Liver (tissue), 9 donors: ENCODE results near the gene ANO4. TPM values are rescaled to one million over a fixed set of nuclear protein-coding genes. Genes with fewer than 3 reads are reported as not detected.

Source experiments
- DNase-seq: peaks from one replicate; pipeline ENCODE4 v3.0.0-alpha.2; 2017; ENCODE audit warnings: low spot score
- H3K27ac ChIP-seq, 2 donors: one replicate each; pipeline ENCODE4 v1.7.0; 2013; ENCODE audit warnings: inconsistent platforms in 2 of 2, low read length in 2 of 2, control low read depth in 1 of 2, low read depth in 1 of 2, mild to moderate bottlenecking in 1 of 2
- H3K27me3 ChIP-seq, 4 donors: one replicate each; pipeline versions ENCODE4 v1.6.1 to v1.7.0; 2013; ENCODE audit warnings: low read length in 3 of 4, inconsistent platforms in 1 of 4, mild to moderate bottlenecking in 1 of 4, moderate library complexity in 1 of 4; ENCODE audit not compliant: control insufficient read depth in 4 of 4, insufficient read depth in 4 of 4
- H3K36me3 ChIP-seq, 4 donors: one replicate each; pipeline versions ENCODE4 v1.6.1 to v1.7.0; 2013; ENCODE audit warnings: low read length in 3 of 4, mild to moderate bottlenecking in 3 of 4, low read depth in 1 of 4, moderate library complexity in 1 of 4; ENCODE audit not compliant: control insufficient read depth in 4 of 4, insufficient read depth in 3 of 4
- H3K4me1 ChIP-seq, 4 donors: one replicate each; pipeline versions ENCODE4 v1.6.1 to v1.7.0; 2013; ENCODE audit warnings: low read length in 3 of 4, mild to moderate bottlenecking in 3 of 4, moderate library complexity in 1 of 4; ENCODE audit not compliant: control insufficient read depth in 4 of 4, insufficient read depth in 4 of 4
- H3K4me3 ChIP-seq, 3 donors: one replicate each; pipeline versions ENCODE4 v1.6.1 to v1.7.0; 2013; ENCODE audit warnings: low read length in 3 of 3, control low read depth in 1 of 3, low read depth in 1 of 3, mild to moderate bottlenecking in 1 of 3
- H3K9ac ChIP-seq, 2 donors: one replicate each; pipeline ENCODE4 v1.7.0; 2013; ENCODE audit warnings: low read length in 2 of 2, mild to moderate bottlenecking in 2 of 2, moderate library complexity in 2 of 2, control low read depth in 1 of 2, low read depth in 1 of 2
- H3K9me3 ChIP-seq, 4 donors: one replicate each; pipeline versions ENCODE4 v1.6.1 to v1.7.0; 2013; ENCODE audit warnings: low read length in 3 of 4; ENCODE audit not compliant: control insufficient read depth in 4 of 4
- ATF3 ChIP-seq: IDR thresholded peaks from 2 replicates; pipeline ENCODE4 v1.6.1; 2016; ENCODE audit warnings: antibody characterized with exemption
- EGR1 ChIP-seq, 2 donors: IDR thresholded peaks; 2 replicates each; pipeline ENCODE4 v1.6.1; 2016 to 2018; ENCODE audit warnings: antibody characterized with exemption in 2 of 2, low read depth in 2 of 2
- FOXA1 ChIP-seq: IDR thresholded peaks from 2 replicates; pipeline ENCODE4 v1.6.1; 2016; ENCODE audit warnings: antibody characterized with exemption
- FOXA2 ChIP-seq: IDR thresholded peaks from 2 replicates; pipeline ENCODE4 v1.6.1; 2016; ENCODE audit warnings: antibody characterized with exemption
- GABPA ChIP-seq, 2 donors: IDR thresholded peaks in 1 of 2; conservative IDR thresholded peaks in 1 of 2; 2 replicates each; pipeline ENCODE4 v1.6.1; 2016; ENCODE audit warnings: antibody characterized with exemption in 2 of 2, mild to moderate bottlenecking in 1 of 2, moderate library complexity in 1 of 2
- HNF4A ChIP-seq, 2 donors: conservative IDR thresholded peaks; 2 replicates each; pipeline ENCODE4 v1.6.1; 2016; ENCODE audit warnings: antibody characterized with exemption in 2 of 2, mild to moderate bottlenecking in 2 of 2
- HNF4G ChIP-seq: IDR thresholded peaks from 2 replicates; pipeline ENCODE4 v1.6.1; 2016; ENCODE audit warnings: antibody characterized with exemption
- JUND ChIP-seq, 2 donors: IDR thresholded peaks; 2 replicates each; pipeline ENCODE4 v1.6.1; 2016; ENCODE audit warnings: antibody characterized with exemption in 2 of 2
- NR2F2 ChIP-seq: IDR thresholded peaks from 2 replicates; pipeline ENCODE4 v1.6.1; 2016; ENCODE audit warnings: antibody characterized with exemption
- RAD21 ChIP-seq, 2 donors: IDR thresholded peaks; 2 replicates each; pipeline ENCODE4 v1.6.1; 2016; ENCODE audit warnings: antibody characterized with exemption in 2 of 2, mild to moderate bottlenecking in 2 of 2
- RXRA ChIP-seq, 2 donors: IDR thresholded peaks; 2 replicates each; pipeline ENCODE4 v1.6.1; 2017 to 2018; ENCODE audit warnings: antibody characterized with exemption in 2 of 2, mild to moderate bottlenecking in 1 of 2
- SP1 ChIP-seq: IDR thresholded peaks from 2 replicates; pipeline ENCODE4 v1.6.1; 2018; ENCODE audit warnings: antibody characterized with exemption, mild to moderate bottlenecking
- TAF1 ChIP-seq: conservative IDR thresholded peaks from 2 replicates; pipeline ENCODE4 v1.6.1; 2016; ENCODE audit warnings: antibody characterized with exemption, mild to moderate bottlenecking
- YY1 ChIP-seq: IDR thresholded peaks from 2 replicates; pipeline ENCODE4 v1.6.1; 2016; ENCODE audit warnings: antibody characterized with exemption, mild to moderate bottlenecking
- WGBS: extraction: QIAGEN DNeasy Blood & Tissue Kit; methylation state at CpG from one replicate; pipeline ENCODE4 v1.1.7; 2013; 5-methylcytosine and 5-hydroxymethylcytosine counted together
- polyA plus RNA-seq, 2 donors: library from polyadenylated mRNA; stranded (reverse) in 1 of 2; unstranded in 1 of 2; fragments of 200-250 nt in 1 of 2; fragments of >200 nt in 1 of 2; fragmentation: Nextera tagmentation in 1 of 2; extraction: Ambion mirVana in 1 of 2; gene quantifications; one replicate each; pipeline versions ENCODE4 v1.2.1 to v1.2.3, GENCODE V29; 2013 to 2015
- total RNA-seq, 2 donors: library from RNA; depleted of rRNA; stranded (reverse); fragments of >200 nt; gene quantifications; one replicate each; pipeline ENCODE4 v1.2.3, GENCODE V29; 2014
- TF ChIP-seq, protein P1 (sequence below): fragments of 150-350 bp; IDR thresholded peaks from 2 replicates; pipeline ENCODE4 v1.5.1; 2017; ENCODE audit warnings: improper control_type of control experiment, low read depth, low read length; ENCODE audit not compliant: missing input control
- TF ChIP-seq, protein P2 (sequence below): IDR thresholded peaks from 2 replicates; pipeline ENCODE4 v1.6.1; 2016; ENCODE audit warnings: antibody characterized with exemption
- TF ChIP-seq, protein P3 (sequence below): IDR thresholded peaks from 2 replicates; pipeline ENCODE4 v1.6.1; 2016; ENCODE audit warnings: antibody characterized with exemption
- donor health status: healthy.
- donor health status: healthy.
- donor health status: healthy.
- donor health status: healthy.
- donor health status: healthy.

The ANO4 gene
- total and polyA plus RNA-seq, 4 donors, result 0.08 to 2.2 (median 0.17) TPM; not detected in 1

- Histone ChIP-seq H3K9me3 (no peaks in the 10 kb centered on the region), H3K4me1 (no peaks in the 10 kb centered on the region), H3K27ac (no peak overlapping the region), H3K36me3 (no peaks in the 10 kb centered on the region), H3K9ac (no peak overlapping the region), H3K27me3 (no peaks in the 10 kb centered on the region), H3K4me3 (no peak overlapping the region)
- TF ChIP-seq, protein P1, sequence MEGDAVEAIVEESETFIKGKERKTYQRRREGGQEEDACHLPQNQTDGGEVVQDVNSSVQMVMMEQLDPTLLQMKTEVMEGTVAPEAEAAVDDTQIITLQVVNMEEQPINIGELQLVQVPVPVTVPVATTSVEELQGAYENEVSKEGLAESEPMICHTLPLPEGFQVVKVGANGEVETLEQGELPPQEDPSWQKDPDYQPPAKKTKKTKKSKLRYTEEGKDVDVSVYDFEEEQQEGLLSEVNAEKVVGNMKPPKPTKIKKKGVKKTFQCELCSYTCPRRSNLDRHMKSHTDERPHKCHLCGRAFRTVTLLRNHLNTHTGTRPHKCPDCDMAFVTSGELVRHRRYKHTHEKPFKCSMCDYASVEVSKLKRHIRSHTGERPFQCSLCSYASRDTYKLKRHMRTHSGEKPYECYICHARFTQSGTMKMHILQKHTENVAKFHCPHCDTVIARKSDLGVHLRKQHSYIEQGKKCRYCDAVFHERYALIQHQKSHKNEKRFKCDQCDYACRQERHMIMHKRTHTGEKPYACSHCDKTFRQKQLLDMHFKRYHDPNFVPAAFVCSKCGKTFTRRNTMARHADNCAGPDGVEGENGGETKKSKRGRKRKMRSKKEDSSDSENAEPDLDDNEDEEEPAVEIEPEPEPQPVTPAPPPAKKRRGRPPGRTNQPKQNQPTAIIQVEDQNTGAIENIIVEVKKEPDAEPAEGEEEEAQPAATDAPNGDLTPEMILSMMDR, result no peak
- TF ChIP-seq FOXA2 (no peak), GABPA (IDR thresholded peaks at IDR 0.05 in 1 of 2, conservative IDR thresholded peaks at IDR 0.05 in 1 of 2) (no peak), JUND (IDR thresholded peaks at IDR 0.05) (no peak), HNF4A (conservative IDR thresholded peaks at IDR 0.05) (no peak), YY1 (no peak), SP1 (no peak), EGR1 (IDR thresholded peaks at IDR 0.05; ENCODE audit: low read depth in 2 of 2) (no peak), ATF3 (no peak), RXRA (IDR thresholded peaks at IDR 0.05) (no peak), NR2F2 (no peak), FOXA1 (no peak), HNF4G (no peak)
- TF ChIP-seq, protein P2, sequence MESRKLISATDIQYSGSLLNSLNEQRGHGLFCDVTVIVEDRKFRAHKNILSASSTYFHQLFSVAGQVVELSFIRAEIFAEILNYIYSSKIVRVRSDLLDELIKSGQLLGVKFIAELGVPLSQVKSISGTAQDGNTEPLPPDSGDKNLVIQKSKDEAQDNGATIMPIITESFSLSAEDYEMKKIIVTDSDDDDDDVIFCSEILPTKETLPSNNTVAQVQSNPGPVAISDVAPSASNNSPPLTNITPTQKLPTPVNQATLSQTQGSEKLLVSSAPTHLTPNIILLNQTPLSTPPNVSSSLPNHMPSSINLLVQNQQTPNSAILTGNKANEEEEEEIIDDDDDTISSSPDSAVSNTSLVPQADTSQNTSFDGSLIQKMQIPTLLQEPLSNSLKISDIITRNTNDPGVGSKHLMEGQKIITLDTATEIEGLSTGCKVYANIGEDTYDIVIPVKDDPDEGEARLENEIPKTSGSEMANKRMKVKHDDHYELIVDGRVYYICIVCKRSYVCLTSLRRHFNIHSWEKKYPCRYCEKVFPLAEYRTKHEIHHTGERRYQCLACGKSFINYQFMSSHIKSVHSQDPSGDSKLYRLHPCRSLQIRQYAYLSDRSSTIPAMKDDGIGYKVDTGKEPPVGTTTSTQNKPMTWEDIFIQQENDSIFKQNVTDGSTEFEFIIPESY, result no peak
- 82% methylated on average over 4 of the region's 4 CpGs for WGBS
- no peak for DNase-seq
Measured at GRCh38 chr12:100913872-100914592, 119.5 kb downstream of the ANO4 start.

- no peak overlapping the region for H3K27ac ChIP-seq
- WGBS, result 63% methylated on average over 2 of the region's 2 CpGs
- no peak overlapping the region for H3K4me3 ChIP-seq
- no peak for DNase-seq
- no peaks in the 10 kb centered on the region for H3K27me3 ChIP-seq
- no peaks in the 10 kb centered on the region for H3K9me3 ChIP-seq
- H3K9ac ChIP-seq, result no peak overlapping the region
- no peaks in the 10 kb centered on the region for H3K4me1 ChIP-seq
- no peaks in the 10 kb centered on the region for H3K36me3 ChIP-seq
- no peak for TF ChIP-seq NR2F2
- TF ChIP-seq, protein P3, sequence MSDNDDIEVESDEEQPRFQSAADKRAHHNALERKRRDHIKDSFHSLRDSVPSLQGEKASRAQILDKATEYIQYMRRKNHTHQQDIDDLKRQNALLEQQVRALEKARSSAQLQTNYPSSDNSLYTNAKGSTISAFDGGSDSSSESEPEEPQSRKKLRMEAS, result no peak
- no peak for TF ChIP-seq GABPA (IDR thresholded peaks at IDR 0.05 in 1 of 2, conservative IDR thresholded peaks at IDR 0.05 in 1 of 2)
- TF ChIP-seq RAD21 (IDR thresholded peaks at IDR 0.05), result no peak
- TF ChIP-seq YY1, result no peak
- TF ChIP-seq JUND (IDR thresholded peaks at IDR 0.05), result no peak
- TF ChIP-seq RXRA (IDR thresholded peaks at IDR 0.05), result no peak
- TF ChIP-seq, protein P1, result no peak
- no peak for TF ChIP-seq ATF3
- TF ChIP-seq TAF1, result no peak
- TF ChIP-seq EGR1 (IDR thresholded peaks at IDR 0.05; ENCODE audit: low read depth in 2 of 2), result no peak
- no peak for TF ChIP-seq HNF4G
- TF ChIP-seq, protein P2, result no peak
- no peak for TF ChIP-seq FOXA1
- TF ChIP-seq HNF4A (conservative IDR thresholded peaks at IDR 0.05), result no peak
- no peak for TF ChIP-seq SP1
Measured at GRCh38 chr12:100919116-100919515, 124.5 kb downstream of the ANO4 start.
